Subcutaneous abdominal adipose tissue (tissue), 5 donors: ENCODE results near the gene ROBO2.

ENCODE experiments used
- H3K27ac ChIP-seq: one replicate; pipeline ENCODE4 v1.7.0; 2013; ENCODE audit warnings: low read depth, mild to moderate bottlenecking, inconsistent platforms, low read length, moderate library complexity
- H3K27me3 ChIP-seq, 5 donors: one replicate each; pipeline ENCODE4 v1.7.0; 2013; ENCODE audit warnings: low read length in 5 of 5, inconsistent platforms in 1 of 5; ENCODE audit not compliant: control insufficient read depth in 5 of 5, insufficient read depth in 4 of 5
- H3K36me3 ChIP-seq, 5 donors: one replicate each; pipeline ENCODE4 v1.7.0; 2013; ENCODE audit warnings: low read length in 5 of 5; ENCODE audit not compliant: control insufficient read depth in 5 of 5, insufficient read depth in 5 of 5
- H3K4me1 ChIP-seq, 5 donors: one replicate each; pipeline ENCODE4 v1.7.0; 2013; ENCODE audit warnings: low read length in 5 of 5, mild to moderate bottlenecking in 3 of 5, moderate library complexity in 1 of 5; ENCODE audit not compliant: control insufficient read depth in 5 of 5, insufficient read depth in 5 of 5
- H3K4me3 ChIP-seq, 5 donors: one replicate each; pipeline ENCODE4 v1.7.0; 2013; ENCODE audit warnings: low read length in 5 of 5, low read depth in 1 of 5
- H3K9ac ChIP-seq, 5 donors: one replicate each; pipeline ENCODE4 v1.7.0; 2013; ENCODE audit warnings: low read length in 5 of 5, mild to moderate bottlenecking in 4 of 5, moderate library complexity in 3 of 5
- H3K9me3 ChIP-seq, 5 donors: one replicate each; pipeline ENCODE4 v1.7.0; 2013; ENCODE audit warnings: low read length in 5 of 5; ENCODE audit not compliant: control insufficient read depth in 5 of 5
- donor health status: healthy.
- donor health status: healthy.
- donor health status: healthy.
- donor health status: healthy.
- donor health status: healthy.

ROBO2 gene

DNA sequence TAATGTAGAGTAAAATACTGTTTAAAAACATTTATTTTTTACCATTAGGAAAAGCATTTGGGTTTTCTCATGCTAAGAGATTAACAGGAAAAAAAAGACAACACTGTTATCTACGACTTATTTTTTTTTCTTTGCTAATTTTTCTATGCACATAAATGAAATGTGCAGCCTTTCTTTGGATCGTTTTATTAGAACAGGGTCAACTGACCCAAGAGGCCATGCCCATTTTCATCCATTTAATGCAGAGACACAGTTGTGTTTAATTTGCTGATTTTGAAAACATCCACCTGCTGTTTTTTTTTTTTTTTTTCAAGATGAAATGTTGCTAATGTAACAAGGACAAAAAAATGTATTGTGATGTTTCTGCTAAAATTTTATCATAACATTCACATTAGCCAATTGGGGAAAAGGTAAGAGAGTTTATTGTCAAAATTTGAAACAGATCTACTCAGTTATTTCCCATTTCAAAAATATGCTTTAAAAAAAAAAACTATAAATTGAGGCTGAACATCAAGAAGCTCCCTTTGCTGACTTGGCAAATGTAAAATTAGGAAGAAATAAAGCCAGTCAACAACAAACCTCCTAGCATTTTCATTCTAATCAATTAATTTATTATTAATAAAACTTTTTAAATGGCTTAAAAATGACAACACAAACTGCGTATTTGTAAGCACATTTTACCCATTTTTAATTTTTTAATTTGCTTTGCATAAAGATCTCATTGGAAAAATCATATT lies 485.2 kb downstream of the ROBO2 start:
- H3K36me3 ChIP-seq, result no peaks in the 10 kb centered on the region
- H3K4me3 ChIP-seq, result no peak overlapping the region
- no peak overlapping the region for H3K9ac ChIP-seq
- no peaks in the 10 kb centered on the region for H3K4me1 ChIP-seq
- H3K27ac ChIP-seq, result no peak overlapping the region
- H3K27me3 ChIP-seq, result no peaks in the 10 kb centered on the region
- no peaks in the 10 kb centered on the region for H3K9me3 ChIP-seq

- H3K9ac ChIP-seq, result no peak overlapping the region
- H3K27me3 ChIP-seq, result no peaks in the 10 kb centered on the region
- no peaks in the 10 kb centered on the region for H3K9me3 ChIP-seq
- no peak overlapping the region for H3K27ac ChIP-seq
- H3K4me1 ChIP-seq, result no peaks in the 10 kb centered on the region
- no peaks in the 10 kb centered on the region for H3K36me3 ChIP-seq
- H3K4me3 ChIP-seq, result no peak overlapping the region
Measured at GRCh38 chr3:77526573-77527113, 486.7 kb downstream of the ROBO2 start.

DNA sequence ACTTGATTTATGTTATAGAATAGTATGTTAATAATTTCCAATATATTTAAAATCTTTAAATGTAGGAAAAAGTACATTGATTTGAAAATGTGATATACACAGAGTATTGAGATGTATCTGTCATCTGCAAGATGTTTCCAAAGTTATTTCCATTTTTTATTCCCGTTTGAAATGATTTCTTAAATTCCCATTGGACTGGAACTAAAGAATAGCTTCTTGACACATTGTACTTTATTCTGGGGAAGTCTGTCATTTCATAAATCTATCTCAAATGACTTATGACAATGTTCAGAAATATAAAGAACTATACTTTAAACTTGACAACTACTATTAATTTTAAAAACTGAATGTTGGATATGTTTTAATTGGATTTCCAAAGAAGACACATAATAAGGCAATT lies 489.6 kb downstream of the ROBO2 start:
- H3K4me1 ChIP-seq, result no peaks in the 10 kb centered on the region

DNA sequence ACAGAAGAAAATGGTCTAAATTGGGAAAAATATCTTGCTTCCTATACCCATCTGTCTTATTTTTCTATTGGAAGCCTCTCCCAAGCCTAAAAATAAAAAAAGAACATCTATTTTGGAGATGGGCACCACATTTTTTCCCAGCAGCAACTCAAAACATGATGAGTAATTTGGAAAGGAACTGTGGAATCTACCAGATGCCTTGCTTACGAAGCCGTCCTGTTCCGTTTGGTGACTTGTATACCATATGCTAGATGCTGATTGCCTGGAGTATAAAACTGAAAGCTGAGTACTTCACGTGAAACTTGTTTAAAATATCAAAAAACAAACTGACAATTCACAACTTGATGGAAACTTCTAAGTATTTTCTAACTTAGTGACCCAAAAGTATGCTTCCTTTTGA lies 491.0 kb downstream of the ROBO2 start:
- H3K9me3 ChIP-seq, result peaks cover 5 to 7% (median 6%) of the 10 kb centered on the region in 5 donors
- no peak overlapping the region for H3K4me3 ChIP-seq
- no peak overlapping the region for H3K27ac ChIP-seq
- H3K9ac ChIP-seq, result no peak overlapping the region
- H3K27me3 ChIP-seq, result no peaks in the 10 kb centered on the region
- H3K36me3 ChIP-seq, result no peaks in the 10 kb centered on the region
- no peaks in the 10 kb centered on the region for H3K4me1 ChIP-seq

More for the DNA sequence above, 489.6 kb downstream of the ROBO2 start:
- Histone ChIP-seq H3K27me3 (no peaks in the 10 kb centered on the region), H3K4me3 (no peak overlapping the region), H3K36me3 (no peaks in the 10 kb centered on the region), H3K9ac (no peak overlapping the region), H3K27ac (no peak overlapping the region), H3K9me3 (peaks cover 5 to 7% (median 6%) of the 10 kb centered on the region in 5 donors)

DNA sequence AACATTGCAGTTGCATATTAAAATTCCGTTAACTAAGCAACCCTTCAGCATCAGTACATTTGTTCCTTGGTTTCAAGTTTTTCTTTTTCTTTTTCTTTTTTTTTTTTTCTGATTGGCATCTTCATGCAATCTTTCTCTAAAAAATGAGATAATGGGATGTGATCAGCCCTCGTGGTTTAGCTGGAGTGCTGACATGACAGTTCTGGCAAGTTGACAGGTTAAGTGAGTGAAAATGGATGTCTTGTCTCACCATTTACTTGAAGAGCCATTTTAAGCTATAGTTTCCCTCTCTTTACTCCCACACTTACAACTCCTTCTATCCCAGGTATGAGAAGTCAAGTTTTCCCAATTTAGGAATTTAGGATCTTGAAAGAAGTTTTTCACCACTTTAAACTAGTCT lies 495.2 kb downstream of the ROBO2 start:
- Histone ChIP-seq H3K4me1 (no peaks in the 10 kb centered on the region), H3K9me3 (peaks cover 5 to 7% (median 6%) of the 10 kb centered on the region in 5 donors), H3K27ac (no peak overlapping the region), H3K36me3 (no peaks in the 10 kb centered on the region), H3K9ac (no peak overlapping the region), H3K27me3 (no peaks in the 10 kb centered on the region), H3K4me3 (no peak overlapping the region)

DNA sequence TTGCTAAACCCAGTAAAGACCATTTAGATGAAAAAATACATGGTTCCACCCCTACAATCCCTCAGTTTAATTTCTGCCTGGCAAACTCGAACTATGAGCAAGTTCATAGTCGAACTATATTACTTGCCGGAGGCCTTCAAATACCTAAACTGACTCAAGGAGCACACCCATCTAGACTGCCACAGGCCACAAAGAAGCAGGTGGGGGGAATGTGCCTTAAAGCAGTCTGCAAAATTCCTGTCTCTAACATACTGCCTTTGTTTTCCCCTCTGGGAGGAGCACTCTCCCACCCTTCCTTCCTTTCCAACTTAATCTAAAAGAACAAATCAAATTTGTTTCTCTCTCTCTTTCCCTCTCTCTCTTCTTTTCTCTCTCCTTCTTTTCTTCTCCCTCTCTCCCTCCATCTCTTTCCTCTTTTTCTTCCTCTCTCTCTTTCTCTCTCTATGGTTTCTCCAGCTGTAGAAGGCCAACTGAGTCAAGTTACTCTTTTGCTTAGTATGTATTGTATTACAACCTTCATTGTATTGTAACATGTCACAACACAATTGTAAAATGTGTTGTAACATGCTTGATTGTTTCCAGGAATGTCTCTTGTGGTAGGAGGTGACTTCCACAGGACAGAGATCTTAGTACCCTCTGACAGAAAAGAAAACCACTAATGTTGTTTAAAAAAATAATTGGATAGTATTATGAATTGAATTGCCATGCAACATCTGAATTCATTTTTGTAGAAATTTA lies 496.3 kb downstream of the ROBO2 start:
- Histone ChIP-seq H3K9me3 (peaks cover 5 to 7% (median 6%) of the 10 kb centered on the region in 5 donors), H3K4me1 (no peaks in the 10 kb centered on the region), H3K9ac (no peak overlapping the region), H3K4me3 (no peak overlapping the region), H3K36me3 (no peaks in the 10 kb centered on the region), H3K27ac (no peak overlapping the region), H3K27me3 (no peaks in the 10 kb centered on the region)

GRCh38 chr3:77539014-77539413 lies 499.1 kb downstream of the ROBO2 start:
- no peak overlapping the region for H3K9ac ChIP-seq

DNA sequence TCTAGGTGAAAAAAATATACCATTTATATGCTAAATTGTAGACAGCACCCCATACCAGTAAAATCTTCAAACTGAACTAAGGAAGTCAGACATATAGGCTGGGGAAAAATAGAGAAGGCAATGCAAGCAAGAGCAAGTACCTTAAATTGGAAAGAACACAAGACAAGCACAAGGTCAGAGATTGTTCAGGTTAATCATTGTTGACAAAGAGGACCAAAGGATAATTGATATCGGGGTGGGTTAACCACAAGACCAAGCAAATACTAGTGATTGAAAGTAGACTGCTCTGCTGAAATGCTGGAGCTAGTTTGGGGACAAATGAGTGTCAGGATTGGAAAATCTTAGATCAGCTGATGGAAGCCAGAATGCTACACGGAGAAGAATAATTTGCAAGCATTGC lies 499.8 kb downstream of the ROBO2 start:
- Histone ChIP-seq H3K27me3 (no peaks in the 10 kb centered on the region), H3K27ac (no peak overlapping the region), H3K9ac (no peak overlapping the region), H3K4me1 (no peaks in the 10 kb centered on the region), H3K9me3 (no peaks in the 10 kb centered on the region), H3K4me3 (no peak overlapping the region), H3K36me3 (no peaks in the 10 kb centered on the region)

More at GRCh38 chr3:77539014-77539413, 499.1 kb downstream of the ROBO2 start:
- no peaks in the 10 kb centered on the region for H3K36me3 ChIP-seq
- H3K27me3 ChIP-seq, result no peaks in the 10 kb centered on the region
- no peak overlapping the region for H3K27ac ChIP-seq
- no peaks in the 10 kb centered on the region for H3K4me1 ChIP-seq
- H3K4me3 ChIP-seq, result no peak overlapping the region
- no peaks in the 10 kb centered on the region for H3K9me3 ChIP-seq

DNA sequence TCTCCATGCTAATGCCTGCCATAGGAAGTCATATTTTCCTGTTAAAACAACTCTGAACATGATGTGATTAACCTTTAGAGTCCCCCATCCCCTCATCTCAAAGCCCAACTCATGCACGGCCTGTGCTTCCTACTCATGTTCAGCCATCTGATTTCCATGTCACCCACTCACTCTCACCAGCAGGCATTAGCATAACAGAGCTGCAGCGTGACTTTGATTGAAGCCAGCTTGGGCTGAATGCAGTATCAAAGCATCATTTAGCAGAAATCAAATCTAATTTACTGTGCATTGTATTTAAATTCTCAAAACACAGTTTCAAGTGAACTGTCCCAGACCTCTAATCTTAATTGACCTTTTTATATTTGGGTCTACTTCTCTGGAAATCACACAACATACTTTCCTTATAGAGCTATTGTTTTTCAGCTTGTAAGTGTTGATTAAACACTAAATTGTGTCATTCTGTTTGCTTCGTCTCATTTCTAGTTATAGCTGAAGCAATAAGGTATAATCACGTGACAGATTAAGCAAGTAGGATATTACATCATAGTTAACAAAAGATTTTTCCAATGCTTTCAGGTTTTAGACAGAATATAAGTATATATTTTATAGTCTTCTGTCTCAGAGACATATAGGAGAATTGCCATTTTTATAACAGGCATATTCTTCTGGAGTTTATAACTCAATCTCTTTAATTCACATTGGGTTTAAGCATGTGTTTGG lies 501.5 kb downstream of the ROBO2 start:
- H3K36me3 ChIP-seq, result no peaks in the 10 kb centered on the region
- no peak overlapping the region for H3K9ac ChIP-seq
- H3K27me3 ChIP-seq, result no peaks in the 10 kb centered on the region
- H3K27ac ChIP-seq, result no peak overlapping the region
- no peak overlapping the region for H3K4me3 ChIP-seq
- H3K9me3 ChIP-seq, result peaks cover 0 to 4% (median 0%) of the 10 kb centered on the region in 5 donors
- no peaks in the 10 kb centered on the region for H3K4me1 ChIP-seq

- Histone ChIP-seq H3K27ac (no peak overlapping the region), H3K36me3 (no peaks in the 10 kb centered on the region), H3K9ac (no peak overlapping the region), H3K27me3 (no peaks in the 10 kb centered on the region), H3K9me3 (peaks cover 0 to 4% (median 0%) of the 10 kb centered on the region in 5 donors), H3K4me3 (no peak overlapping the region), H3K4me1 (no peaks in the 10 kb centered on the region)
Measured at GRCh38 chr3:77546246-77546645, 506.3 kb downstream of the ROBO2 start.
